GM12873 (cell line): ENCODE data around the gene ELOA.

Experiments
- CTCF ChIP-seq: IDR thresholded peaks from 2 replicates; pipeline ENCODE4 v1.5.1; 2012; ENCODE audit warnings: low read depth, mild to moderate bottlenecking, moderate library complexity, low read length, control low read depth; ENCODE audit not compliant: insufficient read depth; ENCODE audit errors: missing control alignments

ELOA gene

GRCh38 chr1:23743287-23744152 lies at the start of gene ELOA:
ELOA (plus strand) TSS chr1:23743471; CDS start chr1:23743504, 33 bp downstream.
- no peak for TF ChIP-seq CTCF

- TF ChIP-seq CTCF: no peak
Observed at GRCh38 chr1:23693599-23693998, 49.7 kb upstream of the ELOA start.

GRCh38 chr1:23694371-23694770 lies 48.9 kb upstream of the ELOA start:
- TF ChIP-seq CTCF: no peak

DNA sequence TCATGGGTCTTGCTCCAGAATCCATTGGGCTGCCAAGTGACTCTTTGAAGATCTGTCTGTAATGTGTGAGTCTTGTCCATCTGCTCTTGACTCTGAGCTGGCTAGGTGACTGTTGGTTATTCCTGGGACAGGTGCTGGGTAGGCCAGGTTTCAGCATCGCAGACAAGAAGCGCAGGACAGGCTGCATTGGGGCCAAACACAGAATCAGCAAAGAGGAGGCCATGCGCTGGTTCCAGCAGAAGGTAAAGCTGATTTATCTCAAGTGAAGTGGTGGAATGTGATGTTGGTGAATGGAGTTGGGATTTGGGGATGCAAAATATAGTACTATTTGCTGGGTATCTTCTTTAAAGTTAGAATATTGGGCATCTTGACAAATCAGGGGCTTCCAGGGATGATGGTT lies 47.6 kb upstream of the ELOA start:
- TF ChIP-seq CTCF: no peak

GRCh38 chr1:23696335-23696989 lies 46.8 kb upstream of the ELOA start:
- no peak for TF ChIP-seq CTCF

DNA sequence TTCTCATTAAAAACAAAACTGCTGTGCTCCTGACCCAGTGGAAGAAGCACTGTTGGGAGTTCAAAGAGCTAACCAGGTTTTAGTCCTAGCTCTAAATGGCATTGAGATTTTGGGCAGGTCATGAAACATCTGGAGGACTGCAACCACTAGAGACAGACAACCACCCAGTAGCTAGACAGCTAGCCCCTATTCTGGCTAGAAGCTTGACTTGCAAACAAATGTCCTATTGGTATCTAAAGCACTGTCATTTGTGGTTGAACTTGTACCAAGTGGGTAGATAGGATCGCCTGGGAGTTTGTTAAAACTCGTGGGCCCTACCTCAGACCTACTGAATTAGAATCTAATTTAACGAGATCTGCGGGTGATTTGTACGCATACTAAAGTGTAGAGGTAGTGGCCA lies 44.8 kb upstream of the ELOA start:
- no peak for TF ChIP-seq CTCF
